Thyroid gland (tissue), 4 donors: ENCODE results near the gene SGPP2.

Experiments used
- POLR2A ChIP-seq, 2 donors: fragments of 450-650 bp; IDR thresholded peaks; one replicate each; pipeline ENCODE4 v1.6.1; 2017; ENCODE audit warnings: antibody characterized with exemption in 2 of 2, mild to moderate bottlenecking in 2 of 2, moderate library complexity in 1 of 2
- TF ChIP-seq, protein P1 (sequence below), 6 experiments: fragments of 200-600 bp in 3 of 6; fragments of 450-650 bp in 3 of 6; sonication (generic) in 3 of 6; IDR thresholded peaks; one replicate each; pipeline ENCODE4 v1.5.1; 2016 to 2019; ENCODE audit warnings: antibody characterized with exemption in 6 of 6, mild to moderate bottlenecking in 2 of 6, inconsistent platforms in 1 of 6, moderate library complexity in 1 of 6

DNA sequence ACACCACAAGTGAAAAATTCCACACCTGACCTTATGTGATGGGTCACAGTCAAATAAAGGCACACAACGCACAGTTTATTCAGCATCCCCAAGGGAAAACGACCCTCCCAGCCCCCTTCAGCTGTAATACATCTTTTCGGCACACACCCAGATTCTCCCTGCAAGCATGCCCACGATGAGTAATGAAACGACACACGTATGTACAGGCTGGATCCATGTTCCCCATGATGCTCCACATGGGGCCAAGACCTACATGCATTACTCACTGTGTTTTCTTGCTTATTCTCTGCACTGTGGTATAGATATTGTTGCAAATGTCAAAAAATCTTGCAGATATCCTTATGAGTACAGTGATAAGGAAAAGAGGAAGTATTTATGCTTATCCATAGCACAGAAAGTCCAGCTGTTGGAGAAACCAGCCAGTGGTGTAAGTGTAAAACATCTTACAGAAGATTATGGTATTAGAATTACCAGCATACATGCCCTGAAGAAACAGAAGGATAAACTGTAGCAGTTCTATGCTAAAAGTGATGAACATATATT, 32.5 kb upstream of the SGPP2 start:
- TF ChIP-seq, protein P1, sequence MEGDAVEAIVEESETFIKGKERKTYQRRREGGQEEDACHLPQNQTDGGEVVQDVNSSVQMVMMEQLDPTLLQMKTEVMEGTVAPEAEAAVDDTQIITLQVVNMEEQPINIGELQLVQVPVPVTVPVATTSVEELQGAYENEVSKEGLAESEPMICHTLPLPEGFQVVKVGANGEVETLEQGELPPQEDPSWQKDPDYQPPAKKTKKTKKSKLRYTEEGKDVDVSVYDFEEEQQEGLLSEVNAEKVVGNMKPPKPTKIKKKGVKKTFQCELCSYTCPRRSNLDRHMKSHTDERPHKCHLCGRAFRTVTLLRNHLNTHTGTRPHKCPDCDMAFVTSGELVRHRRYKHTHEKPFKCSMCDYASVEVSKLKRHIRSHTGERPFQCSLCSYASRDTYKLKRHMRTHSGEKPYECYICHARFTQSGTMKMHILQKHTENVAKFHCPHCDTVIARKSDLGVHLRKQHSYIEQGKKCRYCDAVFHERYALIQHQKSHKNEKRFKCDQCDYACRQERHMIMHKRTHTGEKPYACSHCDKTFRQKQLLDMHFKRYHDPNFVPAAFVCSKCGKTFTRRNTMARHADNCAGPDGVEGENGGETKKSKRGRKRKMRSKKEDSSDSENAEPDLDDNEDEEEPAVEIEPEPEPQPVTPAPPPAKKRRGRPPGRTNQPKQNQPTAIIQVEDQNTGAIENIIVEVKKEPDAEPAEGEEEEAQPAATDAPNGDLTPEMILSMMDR (IDR thresholded peaks at IDR 0.05): no peak
- no peak for TF ChIP-seq POLR2A (IDR thresholded peaks at IDR 0.05)
